Stomach (tissue), 9 donors: ENCODE measurements around the gene LRRC71. TPM values are rescaled to one million over a fixed set of nuclear protein-coding genes. Genes with fewer than 3 reads are reported as not detected.
A peak's percentile ranks its signal among the peaks of the same experiment; 100 is the strongest.

Experiments
- DNase-seq, 2 donors: peaks; one replicate each; pipeline versions ENCODE4 v3.0.0 to v3.0.0-alpha.2; 2013 to 2019
- H3K27ac ChIP-seq, 5 donors: fragments of 200-600 bp in 4 of 5; sonication (generic) in 4 of 5; one replicate each; pipeline ENCODE4 v1.5.1; 2013 to 2019; ENCODE audit warnings: mild to moderate bottlenecking in 1 of 5, moderate library complexity in 1 of 5
- H3K27me3 ChIP-seq, 3 donors: fragments of 200-600 bp; sonication (generic); one replicate each; pipeline ENCODE4 v1.5.1; 2017 to 2019; ENCODE audit warnings: mixed run types in 1 of 3
- H3K36me3 ChIP-seq, 4 donors: fragments of 200-600 bp; sonication (generic); 1 replicate in 3 of 4; 2 replicates in 1 of 4; pipeline ENCODE4 v1.5.1; 2016 to 2019
- H3K4me1 ChIP-seq, 4 donors: fragments of 200-600 bp; sonication (generic); one replicate each; pipeline ENCODE4 v1.5.1; 2016 to 2019
- H3K4me3 ChIP-seq, 4 donors: fragments of 200-600 bp; sonication (generic) in 3 of 4; one replicate each; pipeline ENCODE4 v1.5.1; 2016 to 2019; ENCODE audit warnings: mild to moderate bottlenecking in 1 of 4
- H3K9me3 ChIP-seq, 4 donors: fragments of 200-600 bp; sonication (generic); one replicate each; pipeline ENCODE4 v1.5.1; 2016 to 2019
- CTCF ChIP-seq, 7 experiments: fragments of 450-650 bp in 4 of 7; fragments of 200-600 bp in 3 of 7; sonication (generic) in 3 of 7; IDR thresholded peaks; one replicate each; pipeline ENCODE4 v1.5.1; 2016 to 2019; ENCODE audit warnings: antibody characterized with exemption in 7 of 7, control low read depth in 2 of 7, mild to moderate bottlenecking in 1 of 7
- EP300 ChIP-seq: sonication (generic); formaldehyde crosslinking; IDR thresholded peaks from one replicate; pipeline ENCODE4 v1.6.1; 2017; ENCODE audit warnings: antibody characterized with exemption
- POLR2A ChIP-seq, 4 donors: fragments of 450-650 bp; IDR thresholded peaks; one replicate each; pipeline ENCODE4 v1.6.1; 2016; ENCODE audit warnings: antibody characterized with exemption in 4 of 4, control low read depth in 2 of 4, mild to moderate bottlenecking in 1 of 4, moderate library complexity in 1 of 4
- POLR2AphosphoS5 ChIP-seq, 3 donors: sonication (generic); formaldehyde crosslinking; IDR thresholded peaks; one replicate each; pipeline ENCODE4 v1.6.1; 2016; ENCODE audit warnings: antibody characterized with exemption in 3 of 3
- WGBS, 5 donors: extraction: QIAGEN DNeasy Blood & Tissue Kit in 3 of 5; methylation state at CpG; one replicate each; pipeline versions ENCODE4 v1.1.5 to v1.1.7; 2013 to 2018; 5-methylcytosine and 5-hydroxymethylcytosine counted together
- intact Hi-C: fragments of 100-400 bp; cut with DNase I; formaldehyde crosslinking; loops from one replicate; pipeline ENCODE4 v1.15.1; 2023; ENCODE audit warnings: low total_unique reads
- polyA plus RNA-seq, 3 donors: library from polyadenylated mRNA; stranded (reverse); fragments of 200-250 nt; gene quantifications; one replicate each; pipeline ENCODE4 v1.2.3, GENCODE V29; 2013
- total RNA-seq, 5 donors: library from RNA; depleted of rRNA; stranded (reverse); fragments of >200 nt; gene quantifications; one replicate each; pipeline versions ENCODE4 v1.1.0 to v1.2.3, GENCODE V29; 2014 to 2016
- donor health status: healthy with polysubstance abuse.
- donor health status: Bipolar disorder and iron deficiency.
- donor health status: healthy.

Gene LRRC71
- total and polyA plus RNA-seq, 8 donors = 0.61 to 2.2 TPM; not detected in 6

GRCh38 chr1:156883919-156884318 lies 36.5 kb upstream of the LRRC71 start:
- Histone ChIP-seq H3K4me3 (no peak overlapping the region), H3K4me1 (no peaks in the 10 kb centered on the region), H3K9me3 (no peaks in the 10 kb centered on the region), H3K27ac (no peak overlapping the region), H3K36me3 (no peaks in the 10 kb centered on the region), H3K27me3 (peaks cover 0 to 99% (median 25%) of the 10 kb centered on the region in 3 donors)
- DNase-seq = no peak
- intact Hi-C loops = no loop called here
- WGBS, 5 donors = 52 to 66% (median 57%) methylated on average over 7 of the region's 7 CpGs
- TF ChIP-seq POLR2A (IDR thresholded peaks at IDR 0.05) = no peak
- TF ChIP-seq CTCF (IDR thresholded peaks at IDR 0.05) = no peak
- no peak for TF ChIP-seq EP300

- Histone ChIP-seq H3K4me1 (no peaks in the 10 kb centered on the region), H3K27me3 (peaks cover 0 to 92% (median 25%) of the 10 kb centered on the region in 3 donors), H3K36me3 (no peaks in the 10 kb centered on the region), H3K27ac (no peak overlapping the region), H3K4me3 (no peak overlapping the region), H3K9me3 (no peaks in the 10 kb centered on the region)
- intact Hi-C loops = no loop called here
- WGBS, 5 donors = 54 to 71% (median 55%) methylated on average over 9 to 10 of the region's 10 CpGs
- DNase-seq = peak in 1 of 2 donors; percentile 51
- TF ChIP-seq POLR2AphosphoS5 (IDR thresholded peaks at IDR 0.05) = no peak
- no peak for TF ChIP-seq CTCF (IDR thresholded peaks at IDR 0.05)
- TF ChIP-seq EP300 = no peak
- no peak for TF ChIP-seq POLR2A (IDR thresholded peaks at IDR 0.05)
Measured at GRCh38 chr1:156884560-156885184, 35.8 kb upstream of the LRRC71 start.

- no peak for TF ChIP-seq POLR2AphosphoS5 (IDR thresholded peaks at IDR 0.05)
- TF ChIP-seq EP300 = no peak
- no peak for TF ChIP-seq POLR2A (IDR thresholded peaks at IDR 0.05)
- TF ChIP-seq CTCF (IDR thresholded peaks at IDR 0.05) = no peak
- intact Hi-C loops = no loop called here
- 14 to 34% (median 20%) methylated on average over 1 of the region's 1 CpG for WGBS, 5 donors
- Histone ChIP-seq H3K27me3 (peaks cover 0 to 85% (median 25%) of the 10 kb centered on the region in 3 donors), H3K9me3 (no peaks in the 10 kb centered on the region), H3K27ac (no peak overlapping the region), H3K36me3 (no peaks in the 10 kb centered on the region), H3K4me3 (no peak overlapping the region), H3K4me1 (peaks cover 0 to 5% (median 2%) of the 10 kb centered on the region in 4 donors)
- no peak for DNase-seq
Measured at GRCh38 chr1:156885314-156885713, 35.1 kb upstream of the LRRC71 start.

- H3K9me3 ChIP-seq = no peaks in the 10 kb centered on the region
- DNase-seq = no peak
- TF ChIP-seq POLR2AphosphoS5 (IDR thresholded peaks at IDR 0.05) = no peak
- no peak for TF ChIP-seq EP300
- no peak for TF ChIP-seq CTCF (IDR thresholded peaks at IDR 0.05)
- no peak for TF ChIP-seq POLR2A (IDR thresholded peaks at IDR 0.05)
- WGBS, 5 donors = 54 to 60% (median 54%) methylated on average over 12 to 13 of the region's 13 CpGs
- H3K27me3 ChIP-seq = peaks cover 0 to 79% (median 25%) of the 10 kb centered on the region in 3 donors
- H3K4me3 ChIP-seq = no peak overlapping the region
- H3K27ac ChIP-seq = no peak overlapping the region
- peaks cover 0 to 6% (median 3%) of the 10 kb centered on the region in 4 donors for H3K4me1 ChIP-seq
- intact Hi-C loops = no loop called here
- H3K36me3 ChIP-seq = no peaks in the 10 kb centered on the region
Measured at GRCh38 chr1:156885880-156886355, 34.5 kb upstream of the LRRC71 start.
